ENCODE results near the gene COPZ1. TPM values are rescaled to one million over a fixed set of nuclear protein-coding genes. Genes with fewer than 3 reads are reported as not detected.

The COPZ1 gene
- total and polyA plus RNA-seq, 9 of the 15 experiments (the other 6 are each of a cell fraction or from before 2014, with no cell fraction given), result 137 to 487 (median 233) TPM

GRCh38 chr12:54360717-54361456 lies 36.0 kb downstream of the COPZ1 start (continued):
- TF ChIP-seq MNT (conservative IDR thresholded peaks at IDR 0.05) (peak; percentile 29 to 32; a peak in 2 of 4 replicates), ZNF586 (CRISPR knock-in tag; conservative IDR thresholded peaks at IDR 0.05) (no peak), BMI1 (IDR thresholded peaks at IDR 0.05; ENCODE audit: low read length) (no peak), SRSF9 (IDR thresholded peaks at IDR 0.05; ENCODE audit: borderline replicate concordance, low read depth, low read length) (no peak), HNRNPUL1 (IDR thresholded peaks at IDR 0.05; ENCODE audit: low read length) (no peak), ZBED1 (IDR thresholded peaks at IDR 0.05) (no peak), CHD4 (IDR thresholded peaks at IDR 0.05; ENCODE audit: insufficient read depth, insufficient replicate concordance, low read depth, low read length, poor library complexity, severe bottlenecking) (no peak), EGR1 (conservative IDR thresholded peaks at IDR 0.05) (no peak), KDM4B (IDR thresholded peaks at IDR 0.05; ENCODE audit: borderline replicate concordance in 2 of 2, low read depth in 1 of 2) (no peak), KLF6 (CRISPR knock-in tag; IDR thresholded peaks at IDR 0.05; ENCODE audit: borderline replicate concordance) (no peak), ETS1 (conservative IDR thresholded peaks at IDR 0.05; ENCODE audit: control insufficient read depth, low read depth, low read length) (no peak), ZNF431 (CRISPR knock-in tag; IDR thresholded peaks at IDR 0.05) (no peak), TFAP4 (CRISPR knock-in tag; IDR thresholded peaks at IDR 0.05; ENCODE audit: borderline replicate concordance) (no peak), RBFOX2 (IDR thresholded peaks at IDR 0.05; ENCODE audit: low read depth, low read length) (no peak), ELF4 (CRISPR knock-in tag; IDR thresholded peaks at IDR 0.05) (no peak), DIDO1 (tag; IDR thresholded peaks at IDR 0.05; ENCODE audit: low read depth) (no peak), L3MBTL2 (IDR thresholded peaks at IDR 0.05) (peak; percentile 48), ZNF124 (CRISPR knock-in tag; IDR thresholded peaks at IDR 0.05) (no peak), ZNF239 (CRISPR knock-in tag; IDR thresholded peaks at IDR 0.05) (no peak; the same call in 1 of the 2 replicates), ILK (tag; IDR thresholded peaks at IDR 0.05; ENCODE audit: borderline replicate concordance, low read depth) (no peak), FIP1L1 (IDR thresholded peaks at IDR 0.05; ENCODE audit: low read depth, low read length, poor library complexity, severe bottlenecking) (no peak), SIRT6 (IDR thresholded peaks at IDR 0.05; ENCODE audit: low read depth, low read length) (no peak), RB1 (IDR thresholded peaks at IDR 0.05; ENCODE audit: low read depth) (peak; percentile 87), CREB3L1 (IDR thresholded peaks at IDR 0.05; ENCODE audit: borderline replicate concordance, low read depth) (no peak)
